Endothelial cell of umbilical vein (primary cell): ENCODE results near the gene OAS2. TPM values are rescaled to one million over a fixed set of nuclear protein-coding genes. Genes with fewer than 3 reads are reported as not detected.

Experiments used
- BruUV-seq: library from RNA; stranded (reverse); fragments of 400-500 nt; replicated peaks from 2 replicates; lab custom pipeline; 2021; lab: Mats Ljungman, UMichigan
- CTCF ChIA-PET: fragments of 300-600, 350-600 bp; sonication (Branson Sonifier 250); formaldehyde crosslinking; loops from one replicate; lab custom pipeline; 2021; ENCODE audit warnings: antibody characterized with exemption, inconsistent platforms; lab: Charles Lee
- POLR2A ChIA-PET: fragments of 300-600, 350-600 bp; sonication (Branson Sonifier 250); formaldehyde crosslinking; loops from one replicate; lab custom pipeline; 2021; ENCODE audit warnings: antibody characterized with exemption, inconsistent platforms; lab: Charles Lee
- DNase-seq: peaks from one replicate; pipeline ENCODE4 v3.0.0-alpha.2; 2011; ENCODE audit warnings: low read depth, low spot score
- FAIRE-seq: peaks from 2 replicates; lab custom pipeline; 2011; peaks lifted over from hg19 to GRCh38; lab: Jason Lieb, UNC
- H2AFZ ChIP-seq: 2 replicates; pipeline ENCODE4 v1.6.0; 2012; ENCODE audit warnings: low read depth, low read length, control low read depth, inconsistent platforms
- H3K27ac ChIP-seq: 2 replicates; pipeline ENCODE4 v1.5.1; 2011; ENCODE audit warnings: low read depth, mild to moderate bottlenecking, control low read depth, low read length, moderate library complexity; ENCODE audit not compliant: insufficient read depth
- H3K27me3 ChIP-seq, 2 experiments: 2 replicates each; pipeline versions ENCODE4 v1.6.0 to v1.6.1; 2011; ENCODE audit warnings: low read length in 2 of 2, mixed read lengths in 1 of 2; ENCODE audit not compliant: control insufficient read depth in 2 of 2, insufficient read depth in 2 of 2
- H3K36me3 ChIP-seq, 2 experiments: 2 replicates in 1 of 2; 3 replicates in 1 of 2; pipeline ENCODE4 v1.5.1; 2011; ENCODE audit warnings: low read length in 2 of 2, mild to moderate bottlenecking in 1 of 2, moderate library complexity in 1 of 2; ENCODE audit not compliant: control insufficient read depth in 2 of 2, insufficient read depth in 2 of 2; ENCODE audit errors: extremely low read depth in 1 of 2
- H3K4me1 ChIP-seq: 3 replicates; pipeline ENCODE4 v1.5.1; 2011; ENCODE audit warnings: mild to moderate bottlenecking, low read length; ENCODE audit not compliant: control insufficient read depth, insufficient read depth; ENCODE audit errors: extremely low read depth
- H3K4me2 ChIP-seq: 2 replicates; pipeline ENCODE4 v1.6.1; 2011; ENCODE audit warnings: low read length, control low read depth, mixed read lengths; ENCODE audit not compliant: insufficient read depth
- H3K4me3 ChIP-seq, 3 experiments: fragments of 200-600 bp in 1 of 3; sonication (generic), shearing (Covaris generic) in 1 of 3; replicated peaks in 1 of 3; 2 replicates each; pipeline ENCODE4 v1.5.1; 2011 to 2016; ENCODE audit warnings: control low read depth in 3 of 3, low read length in 3 of 3, mild to moderate bottlenecking in 2 of 3, inconsistent platforms in 1 of 3, low read depth in 1 of 3, moderate library complexity in 1 of 3; ENCODE audit not compliant: insufficient read depth in 1 of 3
- H3K79me2 ChIP-seq: 2 replicates; pipeline ENCODE4 v1.6.0; 2012; ENCODE audit warnings: low read length, inconsistent platforms; ENCODE audit not compliant: control insufficient read depth, insufficient read depth
- H3K9ac ChIP-seq: replicated peaks from 2 replicates; pipeline ENCODE3; 2011; ENCODE audit warnings: low read length, control low read depth; ENCODE audit not compliant: insufficient read depth; ENCODE audit errors: extremely low read depth
- H3K9me1 ChIP-seq: replicated peaks from 3 replicates; pipeline ENCODE4 v1.6.0; 2011; ENCODE audit warnings: mild to moderate bottlenecking, low read length; ENCODE audit not compliant: control insufficient read depth, insufficient read depth; ENCODE audit errors: extremely low read depth
- H3K9me3 ChIP-seq: replicated peaks from 2 replicates; pipeline ENCODE4 v1.5.1; 2012; ENCODE audit warnings: low read length, inconsistent platforms; ENCODE audit not compliant: control insufficient read depth, insufficient read depth
- H4K20me1 ChIP-seq: replicated peaks from 2 replicates; pipeline ENCODE3; 2011; ENCODE audit warnings: mild to moderate bottlenecking, low read length; ENCODE audit not compliant: control insufficient read depth, insufficient read depth; ENCODE audit errors: extremely low read depth
- CTCF ChIP-seq, 2 donors: IDR thresholded peaks; 1 replicate in 1 of 2; 2 replicates in 1 of 2; pipeline ENCODE4 v1.5.1; 2011; ENCODE audit warnings: low read length in 2 of 2, mild to moderate bottlenecking in 2 of 2, moderate library complexity in 2 of 2, control low read depth in 1 of 2, inconsistent platforms in 1 of 2, low read depth in 1 of 2; ENCODE audit not compliant: insufficient read depth in 1 of 2; ENCODE audit errors: extremely low read depth in 1 of 2
- EZH2 ChIP-seq: IDR thresholded peaks from 2 replicates; pipeline ENCODE4 v1.6.1; 2012; ENCODE audit warnings: borderline replicate concordance, low read depth, mild to moderate bottlenecking, moderate library complexity, low read length, inconsistent platforms; ENCODE audit not compliant: severe bottlenecking
- FOS ChIP-seq: IDR thresholded peaks from 2 replicates; pipeline ENCODE4 v1.6.1; 2011; ENCODE audit warnings: mild to moderate bottlenecking, low read length, moderate library complexity, borderline replicate concordance; ENCODE audit not compliant: insufficient read depth
- GATA2 ChIP-seq: IDR thresholded peaks from 2 replicates; pipeline ENCODE4 v1.7.0; 2011; ENCODE audit warnings: low read depth, mild to moderate bottlenecking, moderate library complexity, mixed read lengths, low read length; ENCODE audit not compliant: insufficient read length, insufficient read depth
- JUN ChIP-seq: IDR thresholded peaks from 2 replicates; pipeline ENCODE4 v1.6.1; 2011; ENCODE audit warnings: borderline replicate concordance, low read depth; ENCODE audit not compliant: insufficient read length, insufficient read depth
- MAX ChIP-seq: IDR thresholded peaks from 2 replicates; pipeline ENCODE4 v1.6.1; 2011; ENCODE audit not compliant: insufficient read depth, insufficient read length
- MYC ChIP-seq: IDR thresholded peaks from one replicate; pipeline ENCODE4 v1.6.1; 2011; ENCODE audit warnings: mild to moderate bottlenecking, low read depth, low read length
- POLR2A ChIP-seq: IDR thresholded peaks from 2 replicates; pipeline ENCODE4 v1.6.1; 2012; ENCODE audit warnings: low read depth, mild to moderate bottlenecking, control low read depth, low read length
- POLR2AphosphoS5 ChIP-seq: IDR thresholded peaks from 2 replicates; pipeline ENCODE4 v1.6.1; 2012; ENCODE audit warnings: low read depth, mild to moderate bottlenecking, control low read depth, low read length, moderate library complexity; ENCODE audit not compliant: insufficient read depth
- dilution Hi-C: fragments of 300-500 bp; cut with MboI; formaldehyde crosslinking; loops from one replicate; pipeline ENCODE4 v1.15.0; 2019; ENCODE audit warnings: low sequenced_read_pairs; ENCODE audit not compliant: extremely low pct_ligation_motif_present
- intact Hi-C: fragments of 100-400 bp; cut with micrococcal nuclease; formaldehyde crosslinking; loops from one replicate; pipeline ENCODE4 v1.10.0; 2022
- polyA plus RNA-seq, 4 experiments: library from polyadenylated mRNA; depleted of rRNA in 3 of 4; stranded (reverse) in 3 of 4; unstranded in 1 of 4; fragments of >200 nt; gene quantifications; 2 replicates each; pipeline versions ENCODE4 v1.2.1 to v1.2.3, GENCODE V29; 2011 to 2012; ENCODE audit warnings: missing spikeins in 1 of 4
- total RNA-seq: library from RNA; stranded (reverse); gene quantifications from 2 replicates; pipeline ENCODE4 v1.2.3, GENCODE V29; 2021

OAS2 gene
- total and polyA plus RNA-seq, 2 donors (not counting 3 experiments of a cell fraction or from before 2014, with no cell fraction given): 1.3 to 3.1 TPM

GRCh38 chr12:113002155-113002554 is 23.8 kb downstream of the OAS2 start:
- H2AFZ ChIP-seq: no peak overlapping the region
- intact Hi-C loops (no loop called here), dilution Hi-C loops (no loop called here)
- CTCF ChIA-PET: interaction anchor here (1.0 to 1.4 kb wide), 2 partner anchors 9 to 28 kb away, joined by 3 to 12 read pairs; no protein-coding TSS in a partner anchor
- peaks cover 7% of the 10 kb centered on the region for H3K4me1 ChIP-seq
- H3K27ac ChIP-seq: no peak overlapping the region
- no peaks in the 10 kb centered on the region for H3K27me3 ChIP-seq
- POLR2A ChIA-PET: no interaction called here
- H3K4me3 ChIP-seq: no peak overlapping the region
- no TSS peak for BruUV-seq
- DNase-seq (no peak), FAIRE-seq (no peak)
- TF ChIP-seq EZH2: no peak
- TF ChIP-seq CTCF (IDR thresholded peaks at IDR 0.05; ENCODE audit: extremely low read depth in 1 of 2, insufficient read depth in 1 of 2, low read depth in 1 of 2, low read length in 2 of 2): no peak
- TF ChIP-seq FOS: no peak
- no peak for TF ChIP-seq JUN
- TF ChIP-seq MAX: no peak
- no peak for TF ChIP-seq POLR2A
- no peak for TF ChIP-seq POLR2AphosphoS5
- TF ChIP-seq MYC: no peak
- no peak for TF ChIP-seq GATA2
- no peaks in the 10 kb centered on the region for H4K20me1 ChIP-seq
- no peaks in the 10 kb centered on the region for H3K36me3 ChIP-seq
- no peak overlapping the region for H3K9ac ChIP-seq
- H3K9me1 ChIP-seq: no peaks in the 10 kb centered on the region
- no peak overlapping the region for H3K4me2 ChIP-seq
- H3K9me3 ChIP-seq: no peaks in the 10 kb centered on the region
- H3K79me2 ChIP-seq: no peaks in the 10 kb centered on the region
